ENCODE data around the gene P2RX3.

DNA sequence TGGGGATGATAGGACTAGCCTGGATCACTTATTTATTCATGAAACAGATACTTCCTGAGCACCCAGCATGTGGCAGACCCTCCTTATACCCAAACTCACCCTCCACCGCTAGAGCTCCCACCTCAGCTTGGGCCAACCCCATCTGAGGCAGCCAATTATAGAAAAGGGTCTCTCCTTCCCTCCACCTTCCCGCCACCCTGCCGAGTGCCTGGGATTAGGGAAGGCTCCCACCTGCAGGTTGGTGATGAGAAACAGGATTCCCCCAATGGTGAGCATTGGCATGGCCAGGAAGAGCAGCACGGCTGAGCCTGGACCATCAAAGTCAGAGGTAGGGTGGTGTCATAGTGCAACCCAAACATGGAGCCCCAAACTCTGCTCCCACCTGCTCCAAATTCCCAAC lies 82.9 kb downstream of the P2RX3 start:
- no peak for TF ChIP-seq CHD2 (IDR thresholded peaks at IDR 0.05; ENCODE audit: low read length)
- TF ChIP-seq FOSL1 (IDR thresholded peaks at IDR 0.05; ENCODE audit: insufficient read depth, low read depth, low read length): no peak
- TF ChIP-seq EP300 (IDR thresholded peaks at IDR 0.05; ENCODE audit: borderline replicate concordance in 1 of 2, low read depth in 2 of 2, low read length in 2 of 2): no peak
- TF ChIP-seq, protein P1, sequence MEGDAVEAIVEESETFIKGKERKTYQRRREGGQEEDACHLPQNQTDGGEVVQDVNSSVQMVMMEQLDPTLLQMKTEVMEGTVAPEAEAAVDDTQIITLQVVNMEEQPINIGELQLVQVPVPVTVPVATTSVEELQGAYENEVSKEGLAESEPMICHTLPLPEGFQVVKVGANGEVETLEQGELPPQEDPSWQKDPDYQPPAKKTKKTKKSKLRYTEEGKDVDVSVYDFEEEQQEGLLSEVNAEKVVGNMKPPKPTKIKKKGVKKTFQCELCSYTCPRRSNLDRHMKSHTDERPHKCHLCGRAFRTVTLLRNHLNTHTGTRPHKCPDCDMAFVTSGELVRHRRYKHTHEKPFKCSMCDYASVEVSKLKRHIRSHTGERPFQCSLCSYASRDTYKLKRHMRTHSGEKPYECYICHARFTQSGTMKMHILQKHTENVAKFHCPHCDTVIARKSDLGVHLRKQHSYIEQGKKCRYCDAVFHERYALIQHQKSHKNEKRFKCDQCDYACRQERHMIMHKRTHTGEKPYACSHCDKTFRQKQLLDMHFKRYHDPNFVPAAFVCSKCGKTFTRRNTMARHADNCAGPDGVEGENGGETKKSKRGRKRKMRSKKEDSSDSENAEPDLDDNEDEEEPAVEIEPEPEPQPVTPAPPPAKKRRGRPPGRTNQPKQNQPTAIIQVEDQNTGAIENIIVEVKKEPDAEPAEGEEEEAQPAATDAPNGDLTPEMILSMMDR (IDR thresholded peaks at IDR 0.05; ENCODE audit: control extremely low read depth in 1 of 3, insufficient read depth in 1 of 3, low read depth in 1 of 3, low read length in 3 of 3): no peak
- no peak for TF ChIP-seq POLR2A (IDR thresholded peaks at IDR 0.05; ENCODE audit: control extremely low read depth in 1 of 2, low read depth in 2 of 2, low read length in 2 of 2)
- no peak for TF ChIP-seq TAF1 (IDR thresholded peaks at IDR 0.05; ENCODE audit: low read depth, low read length)
- TF ChIP-seq KDM1A (IDR thresholded peaks at IDR 0.05; ENCODE audit: borderline replicate concordance, low read length): no peak

Data from H1 (cell line).